Hepatic stellate cell (primary cell): ENCODE data around the gene TMEM98.
"Not testable (repeated sequence)": the region's sequence is repeated elsewhere in the genome, so short reads cannot be mapped to it uniquely, and the experiment has no call there.

Experiments used
- DNase-seq: peaks from one replicate; pipeline ENCODE4 v3.0.0; 2011; ENCODE audit warnings: low spot score

The TMEM98 gene

GRCh38 chr17:32985050-32985756 lies 57.2 kb downstream of the TMEM98 start:
- DNase-seq, result no peak

GRCh38 chr17:32987453-32987805 lies 59.5 kb downstream of the TMEM98 start:
- not testable (repeated sequence) for DNase-seq

- not testable (repeated sequence) for DNase-seq
These were observed 59.9 kb downstream of the TMEM98 start for GRCh38 chr17:32987868-32988267.

GRCh38 chr17:32988481-32989101 lies 60.6 kb downstream of the TMEM98 start:
- DNase-seq, result no peak

GRCh38 chr17:32992321-32993033 lies 64.5 kb downstream of the TMEM98 start:
- DNase-seq, result no peak

- no peak for DNase-seq
These were observed 66.0 kb downstream of the TMEM98 start for GRCh38 chr17:32993977-32994376.
